MM.1S (cell line): Measurements from ENCODE around the gene GSTA4.

Experiments used
- EZH2 ChIP-seq: fragments of 300-600 bp; sonication (generic); optimal IDR thresholded peaks from 2 replicates; pipeline ENCODE3; 2017; ENCODE audit warnings: low read depth, mild to moderate bottlenecking, antibody characterized with exemption, low read length, mixed read lengths
- EZH2phosphoT487 ChIP-seq: fragments of 300-600 bp; sonication (generic); IDR thresholded peaks from 2 replicates; pipeline ENCODE4 v1.6.1; 2018; ENCODE audit warnings: antibody characterized with exemption, low read length
- TF ChIP-seq, protein P1 (sequence below): fragments of 300-600 bp; sonication (generic); IDR thresholded peaks from 2 replicates; pipeline ENCODE4 v1.5.1; 2016; ENCODE audit warnings: antibody characterized with exemption, low read length, mixed read lengths

DNA sequence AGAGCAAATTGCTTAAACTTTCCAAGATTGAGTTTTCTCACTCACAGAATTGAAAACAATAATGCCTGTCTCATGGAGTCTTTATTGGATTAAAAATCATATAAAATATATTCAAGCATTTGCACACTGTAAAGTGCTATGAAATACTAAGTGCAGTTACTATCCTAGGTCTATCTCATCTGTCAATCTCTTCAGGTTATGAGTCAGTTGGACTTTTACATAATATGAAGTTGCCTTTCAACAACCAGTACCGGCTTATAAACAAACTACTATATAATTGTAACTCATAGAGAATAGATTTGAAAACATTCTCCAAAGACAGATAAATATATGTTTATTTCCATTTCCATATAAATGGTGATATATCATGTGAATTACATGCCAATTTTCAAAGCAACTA lies 20.4 kb upstream of the GSTA4 start:
- TF ChIP-seq, protein P1, sequence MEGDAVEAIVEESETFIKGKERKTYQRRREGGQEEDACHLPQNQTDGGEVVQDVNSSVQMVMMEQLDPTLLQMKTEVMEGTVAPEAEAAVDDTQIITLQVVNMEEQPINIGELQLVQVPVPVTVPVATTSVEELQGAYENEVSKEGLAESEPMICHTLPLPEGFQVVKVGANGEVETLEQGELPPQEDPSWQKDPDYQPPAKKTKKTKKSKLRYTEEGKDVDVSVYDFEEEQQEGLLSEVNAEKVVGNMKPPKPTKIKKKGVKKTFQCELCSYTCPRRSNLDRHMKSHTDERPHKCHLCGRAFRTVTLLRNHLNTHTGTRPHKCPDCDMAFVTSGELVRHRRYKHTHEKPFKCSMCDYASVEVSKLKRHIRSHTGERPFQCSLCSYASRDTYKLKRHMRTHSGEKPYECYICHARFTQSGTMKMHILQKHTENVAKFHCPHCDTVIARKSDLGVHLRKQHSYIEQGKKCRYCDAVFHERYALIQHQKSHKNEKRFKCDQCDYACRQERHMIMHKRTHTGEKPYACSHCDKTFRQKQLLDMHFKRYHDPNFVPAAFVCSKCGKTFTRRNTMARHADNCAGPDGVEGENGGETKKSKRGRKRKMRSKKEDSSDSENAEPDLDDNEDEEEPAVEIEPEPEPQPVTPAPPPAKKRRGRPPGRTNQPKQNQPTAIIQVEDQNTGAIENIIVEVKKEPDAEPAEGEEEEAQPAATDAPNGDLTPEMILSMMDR, result no peak
- TF ChIP-seq EZH2phosphoT487, result no peak
- TF ChIP-seq EZH2, result no peak
